Mucosa of gallbladder (tissue), 1 donor: ENCODE measurements around the gene ITPK1. TPM values are rescaled to one million over a fixed set of nuclear protein-coding genes. Genes with fewer than 3 reads are reported as not detected.

ENCODE experiments used
- DNase-seq: peaks from one replicate; pipeline ENCODE4 v3.0.0-alpha.2; 2020; ENCODE audit warnings: low spot score
- total RNA-seq: library from RNA; stranded (reverse); gene quantifications from one replicate; pipeline ENCODE4 v1.2.1, GENCODE V29; 2021
- donor health status: DM: no; HTN: no; CAD: no.

ITPK1 gene
- total RNA-seq, 1 donor from 2014 or later, result 187 TPM

DNA sequence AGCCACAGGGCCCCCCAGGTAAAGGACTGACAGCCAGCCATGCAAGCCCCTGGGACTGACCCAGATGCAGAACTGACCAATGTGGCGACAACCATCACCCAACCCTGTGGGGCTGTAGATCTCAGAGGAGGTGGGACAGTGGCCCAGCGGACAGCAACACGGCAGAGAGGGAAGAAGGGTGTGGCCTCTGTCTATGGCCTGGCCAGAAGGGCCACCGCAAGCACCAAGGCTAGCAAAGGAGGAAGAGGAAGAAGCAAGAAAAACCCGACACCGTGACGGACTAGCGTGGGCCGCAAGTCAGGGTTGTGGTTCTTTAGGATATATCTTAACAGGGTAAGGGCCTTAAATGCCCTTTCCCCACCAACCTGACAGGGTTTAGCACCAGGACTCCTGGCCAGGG, 71.2 kb downstream of the ITPK1 start:
- DNase-seq, result no peak

DNA sequence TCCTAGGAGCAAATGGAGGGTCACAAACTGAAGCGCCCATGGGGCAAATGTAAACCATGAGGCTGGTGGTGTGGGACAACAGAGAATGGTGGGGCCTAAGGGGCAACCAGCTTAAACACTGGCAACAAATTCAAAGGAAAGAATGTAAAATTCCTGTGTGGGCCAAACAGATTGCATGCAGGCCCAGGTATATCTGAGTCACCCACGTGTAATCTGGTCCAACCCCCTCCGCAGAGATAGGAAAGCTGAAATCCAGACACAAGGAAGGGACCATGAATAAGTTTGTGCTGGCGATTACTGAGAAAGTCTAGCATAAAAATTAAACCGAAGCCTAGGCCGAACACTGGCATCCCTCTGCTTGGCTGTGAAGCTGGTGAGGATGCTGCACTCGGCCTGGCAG, 71.6 kb downstream of the ITPK1 start:
- no peak for DNase-seq

DNA sequence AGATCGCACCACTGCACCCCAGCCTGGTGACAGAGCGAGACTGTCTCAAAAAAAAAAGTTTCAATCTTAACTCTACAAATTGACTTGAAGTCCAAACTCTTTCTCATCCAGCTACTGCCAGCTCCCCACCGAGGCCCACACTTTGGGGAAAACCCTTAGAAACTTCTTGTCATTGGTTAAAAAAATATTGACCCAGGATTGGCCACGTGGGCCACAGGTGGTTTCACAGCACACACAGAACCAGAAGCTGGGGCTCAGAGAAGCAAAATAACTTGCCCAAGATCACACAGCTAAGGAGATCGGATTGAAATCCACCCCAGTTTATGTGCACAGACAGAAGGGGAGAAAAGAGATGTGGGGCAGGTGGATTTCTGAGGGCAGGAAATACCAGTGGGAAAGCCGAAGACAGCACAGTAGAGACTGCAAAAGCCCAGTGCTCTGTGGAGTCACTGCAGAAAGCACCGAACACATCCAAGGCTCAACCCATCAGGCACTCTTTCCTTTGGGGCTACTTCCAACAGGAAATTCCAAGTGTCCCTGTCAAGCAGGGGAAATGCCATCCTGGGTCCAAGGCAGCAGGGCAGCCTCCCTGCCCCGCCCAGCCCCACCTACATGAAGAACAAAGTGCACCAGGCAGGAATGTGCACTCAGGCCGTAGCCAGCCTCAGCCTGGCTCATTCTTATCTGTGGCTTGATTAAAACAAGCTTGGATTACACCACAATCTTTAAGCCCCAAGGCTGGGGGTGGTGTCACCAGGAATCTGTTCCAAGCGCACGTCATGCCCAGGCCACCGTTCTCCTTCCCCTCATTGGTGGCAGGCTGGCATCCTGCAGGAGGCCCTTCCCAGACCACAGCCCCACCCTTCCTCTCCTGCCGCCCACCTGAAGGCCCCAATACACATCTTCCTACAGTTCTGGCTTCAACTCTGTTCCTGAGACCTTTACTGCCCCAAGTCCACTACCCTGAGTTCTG, 72.5 kb downstream of the ITPK1 start:
- peak; percentile 92 for DNase-seq

DNA sequence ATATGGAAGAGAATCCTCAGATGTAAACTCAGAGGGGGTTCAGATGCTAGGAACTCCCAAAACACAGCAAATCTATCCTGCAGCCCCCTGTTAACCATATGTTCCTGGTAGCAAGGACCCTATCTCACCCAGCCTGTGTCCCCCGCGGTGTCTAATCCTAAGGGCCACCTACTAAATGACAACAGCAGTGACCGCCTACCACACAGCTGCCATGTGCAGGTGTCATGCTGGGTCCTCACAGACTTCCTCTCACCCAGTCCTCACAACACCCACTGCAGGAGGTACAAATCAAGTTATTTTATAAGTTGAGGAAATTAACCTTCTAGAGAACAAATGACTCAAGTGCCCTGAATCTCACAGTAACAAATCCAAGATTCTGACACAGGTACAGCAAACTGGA, 73.9 kb downstream of the ITPK1 start:
- no peak for DNase-seq

DNA sequence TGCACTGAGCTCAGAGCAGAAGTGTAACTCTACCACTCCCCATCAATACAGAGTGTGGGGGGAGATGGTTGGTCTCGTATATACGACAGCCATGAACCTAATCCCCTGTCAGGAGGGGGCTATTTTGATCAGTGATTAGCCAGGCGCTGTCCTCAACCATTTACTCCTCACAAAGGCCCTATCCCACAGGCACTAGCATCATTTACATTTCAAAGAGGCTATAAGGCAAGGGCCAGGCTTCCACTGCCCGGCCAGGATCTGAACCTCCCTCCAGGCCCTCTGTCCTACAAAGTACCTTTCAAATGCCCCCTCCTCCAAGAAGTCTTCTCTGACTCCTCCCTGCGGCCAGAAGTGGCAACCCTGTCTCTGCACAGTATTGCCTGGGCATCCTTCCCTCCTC, 74.7 kb downstream of the ITPK1 start:
- no peak for DNase-seq

DNA sequence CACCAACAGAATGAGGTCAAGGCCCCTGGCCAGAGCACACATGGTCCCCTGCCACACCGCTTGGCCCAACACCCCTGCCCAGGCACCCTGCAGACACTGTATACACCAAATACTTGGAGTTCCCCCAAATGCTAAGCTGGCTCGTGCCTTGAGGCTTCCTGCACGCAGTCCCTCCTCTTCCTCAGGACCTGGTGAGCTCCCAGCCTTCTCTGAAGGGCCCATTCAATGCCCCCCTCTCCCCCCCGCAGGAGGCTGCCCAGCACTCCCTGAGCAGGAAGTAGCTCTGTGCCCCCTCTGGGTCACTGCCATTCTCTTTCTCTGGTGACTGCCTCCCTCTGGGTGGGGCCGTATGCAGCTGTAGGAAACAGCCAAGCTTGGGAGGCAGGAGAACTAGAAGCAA, 75.3 kb downstream of the ITPK1 start:
- no peak for DNase-seq

DNA sequence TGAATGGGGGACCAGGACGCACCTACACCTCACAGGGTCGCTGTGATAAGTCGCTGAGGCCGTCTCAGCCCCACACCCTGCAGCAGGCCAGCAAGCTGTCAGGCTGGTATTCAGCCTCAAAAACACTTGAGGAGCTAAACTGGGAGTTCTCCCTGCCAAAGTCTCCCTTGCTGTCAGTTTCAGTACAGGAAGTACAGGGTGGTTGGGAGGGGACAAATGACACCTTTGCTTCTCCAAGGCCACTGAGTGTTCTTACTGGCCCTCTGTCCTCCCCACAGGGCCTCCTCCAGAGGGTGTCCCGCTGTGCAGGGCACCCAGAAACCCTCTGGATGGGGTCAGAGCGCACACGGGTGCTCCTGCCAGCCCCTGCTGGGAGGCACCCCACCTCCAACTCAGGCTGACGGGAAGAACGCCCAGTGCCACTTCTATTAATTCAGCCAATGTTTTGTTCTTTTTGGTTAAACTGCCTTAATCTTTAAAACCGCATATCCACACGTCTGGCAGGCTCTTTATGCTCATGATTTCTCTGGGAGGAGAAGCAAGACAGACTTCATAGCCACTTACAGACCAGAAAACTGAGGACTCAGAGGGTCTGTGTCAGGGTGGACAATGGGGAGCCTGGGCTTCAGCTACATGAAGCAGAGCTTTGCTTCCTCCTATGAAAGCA, 75.9 kb downstream of the ITPK1 start:
- no peak for DNase-seq

DNA sequence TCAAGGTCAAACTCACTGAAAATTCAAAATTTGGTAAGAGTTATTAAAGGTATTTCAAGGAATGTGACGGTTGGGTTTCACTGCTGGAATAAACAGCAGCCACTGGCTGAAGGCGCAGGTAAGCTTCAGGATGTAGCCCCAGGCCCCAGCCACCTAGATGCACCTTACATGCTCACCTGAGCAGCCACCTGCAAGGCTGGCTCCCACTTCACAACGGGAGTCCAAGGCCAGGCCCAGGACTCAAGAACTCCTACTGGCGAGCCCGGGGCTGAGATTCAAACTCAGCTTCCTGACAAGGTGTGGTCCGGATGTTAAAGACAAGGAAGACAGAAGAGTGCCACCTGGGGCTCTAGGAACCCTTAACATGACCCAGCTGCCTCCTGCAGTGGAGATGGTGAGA, 78.4 kb downstream of the ITPK1 start:
- DNase-seq, result no peak

DNA sequence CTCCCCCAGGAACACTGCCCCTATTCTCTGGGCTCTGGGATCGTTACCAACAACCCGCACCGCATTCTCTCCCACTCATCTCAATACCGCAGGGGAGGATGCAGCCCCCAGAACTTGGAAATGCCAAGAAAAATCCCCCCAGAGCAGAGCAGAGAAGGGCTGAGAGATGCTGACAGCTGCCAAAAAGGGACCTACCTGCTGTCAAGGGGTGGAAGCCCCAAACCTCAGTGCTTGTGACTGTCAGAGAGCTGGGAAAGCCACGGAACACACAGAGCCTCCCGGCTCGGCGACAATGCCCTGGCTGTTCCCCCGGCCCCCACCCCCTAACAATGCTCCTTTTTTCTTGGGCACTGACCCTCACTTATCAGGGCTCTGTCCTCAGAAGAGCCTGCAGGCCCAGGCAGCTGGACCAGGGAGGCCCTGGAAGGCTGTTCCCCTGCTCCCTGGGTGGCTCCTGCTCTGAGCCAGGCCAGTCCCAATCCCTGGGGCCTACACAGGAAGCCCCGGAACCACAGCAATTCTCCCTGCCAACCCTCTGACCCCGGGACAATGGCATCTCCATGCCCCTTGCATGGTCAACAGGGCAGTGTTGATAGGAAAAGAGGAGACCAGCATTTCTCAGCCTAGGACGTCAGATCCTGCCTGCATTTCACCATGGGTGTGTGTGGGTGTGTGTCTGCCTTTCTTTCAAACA, 78.9 kb downstream of the ITPK1 start:
- no peak for DNase-seq

DNA sequence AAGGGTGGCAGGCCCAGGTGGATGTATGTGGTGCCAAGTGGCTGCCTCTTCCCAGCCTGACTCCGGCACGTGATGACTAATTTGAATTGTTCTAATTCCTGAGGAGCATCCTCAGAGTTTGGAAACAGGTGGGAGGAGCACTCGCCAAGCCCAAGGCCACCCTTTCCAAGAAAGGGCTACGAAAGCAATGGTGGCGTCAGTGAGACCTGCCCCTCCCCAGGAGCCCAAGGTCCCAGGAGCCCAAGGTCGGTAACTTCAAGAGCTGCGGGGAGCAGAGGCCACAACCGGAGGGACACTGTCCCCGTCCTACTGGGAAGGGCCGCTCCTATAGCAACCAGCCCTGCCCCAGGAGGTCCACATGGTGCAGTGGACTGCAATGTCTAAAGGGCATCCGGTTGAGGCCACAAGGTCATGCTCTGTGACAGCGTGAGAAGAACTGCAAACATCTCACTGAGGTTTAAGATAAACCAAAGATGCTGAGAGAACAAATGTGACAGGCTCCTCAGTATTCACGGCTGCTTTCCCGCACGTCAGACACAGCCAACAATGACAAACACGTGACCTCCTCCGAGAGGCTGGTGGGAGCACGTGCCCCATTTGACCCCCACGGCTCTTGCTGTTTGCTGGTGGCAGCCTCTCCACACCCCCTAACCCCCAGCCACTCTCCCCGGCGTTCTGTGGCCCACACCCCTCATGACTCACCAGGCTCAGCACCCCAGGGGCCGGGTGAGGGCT, 79.6 kb downstream of the ITPK1 start:
- DNase-seq, result peak; percentile 60

DNA sequence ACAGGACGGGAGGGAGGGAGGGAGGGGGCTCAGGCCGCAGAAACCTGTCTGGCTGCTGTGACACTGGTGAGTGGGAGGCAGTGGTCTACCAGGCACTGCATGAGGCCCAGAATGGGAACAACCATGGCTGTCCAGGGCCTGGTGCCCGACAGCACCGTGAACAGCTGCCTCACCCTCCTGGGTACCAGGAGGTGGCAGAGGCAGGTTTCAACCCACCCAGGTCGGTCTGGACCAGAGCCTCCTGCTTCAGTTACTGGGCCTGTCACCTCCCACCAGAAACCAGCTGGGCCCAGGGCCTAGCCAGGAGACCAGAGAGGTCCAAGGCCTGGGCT, 80.2 kb downstream of the ITPK1 start:
- DNase-seq, result no peak

DNA sequence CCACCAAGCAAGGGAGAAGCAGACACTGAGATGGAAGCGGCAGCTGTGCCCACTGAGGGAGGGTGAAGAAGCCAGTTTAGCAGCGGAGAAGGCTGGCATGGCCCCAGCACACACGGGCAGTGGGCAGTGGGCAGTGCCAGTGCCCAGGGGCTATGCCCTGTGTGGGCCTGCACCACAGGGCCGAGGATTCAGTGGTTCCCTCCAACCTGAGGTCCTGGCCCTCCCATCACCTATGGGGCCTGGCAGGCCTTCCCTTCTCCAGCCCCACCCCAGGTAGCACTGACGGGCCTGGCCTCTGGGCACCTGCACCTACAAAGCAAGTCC, 81.1 kb downstream of the ITPK1 start:
- DNase-seq, result no peak

DNA sequence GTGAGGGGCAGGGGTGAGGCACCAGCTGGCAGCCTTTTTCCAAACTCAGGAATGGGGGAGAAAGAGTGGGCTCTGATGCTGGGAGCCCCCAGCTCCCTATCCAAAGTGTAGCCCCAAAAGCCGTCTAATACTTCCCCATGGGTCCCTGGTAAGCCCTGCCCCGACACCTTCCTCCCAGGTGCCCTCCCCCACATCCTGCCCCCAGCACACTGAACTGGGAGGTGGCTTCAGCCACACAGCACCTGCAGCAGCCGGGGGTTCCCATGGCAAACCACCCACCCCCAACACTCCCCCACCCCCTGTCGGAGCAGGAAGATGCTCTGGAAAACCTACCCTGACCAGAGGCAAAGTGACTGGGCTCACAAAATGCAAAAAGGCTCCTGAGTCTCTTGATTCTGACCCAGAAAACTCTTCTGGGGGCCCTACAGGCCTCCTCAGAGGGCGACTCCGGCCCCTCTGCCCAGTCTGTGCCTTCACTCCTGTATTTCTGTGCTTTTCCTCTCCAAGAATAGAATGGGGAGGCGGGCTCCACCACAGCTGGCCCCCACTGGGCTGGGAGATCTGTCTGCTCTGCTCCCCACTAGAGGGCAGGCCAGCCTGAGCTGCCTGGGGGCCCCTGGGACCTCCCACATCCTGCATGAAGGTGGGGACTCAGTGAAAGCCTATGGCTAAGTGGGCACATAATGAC, 81.6 kb downstream of the ITPK1 start:
- no peak for DNase-seq

DNA sequence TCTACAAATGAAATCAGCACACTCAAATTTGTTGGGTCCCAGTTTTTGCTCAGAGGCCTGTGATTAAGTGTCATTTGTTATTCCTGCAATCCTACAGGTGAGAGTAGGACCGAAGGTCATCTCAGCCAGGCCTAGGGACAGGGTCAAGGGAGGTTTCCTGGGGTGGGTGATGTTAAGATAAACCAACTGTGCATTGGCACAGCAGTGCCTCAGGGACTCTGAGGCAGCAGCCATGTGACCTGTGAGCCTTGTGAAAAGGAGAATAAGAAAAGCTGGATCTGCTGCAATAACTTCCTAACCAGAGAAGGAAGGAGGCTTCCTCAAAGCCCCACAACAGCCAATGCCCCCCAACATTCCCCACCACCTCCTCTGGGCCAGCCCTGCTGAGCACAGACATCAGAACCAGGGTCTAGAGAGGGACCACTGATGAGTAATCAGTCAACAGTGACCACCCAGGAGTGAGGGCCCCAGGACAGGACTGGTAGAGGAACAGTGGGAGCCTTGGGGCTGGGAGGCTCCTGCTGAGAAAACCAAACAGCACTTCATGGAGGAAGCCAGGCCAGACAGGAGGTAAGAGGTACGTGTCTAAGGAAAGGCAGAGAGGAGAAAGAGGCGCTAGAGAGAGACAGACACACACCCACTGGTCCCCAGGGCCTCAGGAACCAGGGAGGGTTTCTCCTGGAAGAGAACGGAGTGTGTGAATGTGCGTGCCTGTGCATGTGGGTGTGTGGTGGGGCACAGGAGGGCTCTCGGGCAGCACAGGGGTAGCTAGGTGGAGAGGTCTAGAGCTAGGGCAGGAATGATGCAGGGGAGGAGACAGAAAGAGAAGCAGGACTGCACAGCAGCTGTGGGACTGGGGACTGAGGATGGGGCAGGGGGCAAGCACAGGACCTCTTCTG, 82.4 kb downstream of the ITPK1 start:
- DNase-seq, result no peak

DNA sequence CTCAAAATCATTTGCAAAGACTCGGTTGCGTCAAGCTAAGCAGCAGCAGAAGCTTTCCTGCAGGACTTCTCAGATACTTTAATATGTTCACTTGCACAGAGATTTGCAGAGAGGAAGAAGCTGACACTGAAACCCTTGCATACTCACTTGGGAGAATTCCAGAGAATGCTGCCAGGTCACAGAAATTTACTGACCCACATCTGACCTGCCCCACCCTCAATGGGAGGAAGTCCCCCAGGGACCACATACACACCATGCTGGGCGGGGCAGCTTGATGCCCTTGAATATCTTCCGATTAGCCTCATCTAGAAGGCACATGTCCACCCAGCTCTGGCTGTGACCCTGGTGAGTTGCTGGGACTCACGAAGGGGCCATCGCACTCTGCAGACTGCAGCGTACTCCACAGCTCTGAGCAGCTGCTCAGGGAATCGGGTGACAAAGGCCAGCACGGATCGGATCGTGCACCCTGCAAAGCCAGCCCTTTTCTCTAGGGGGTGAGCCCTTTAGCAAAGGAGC, 83.2 kb downstream of the ITPK1 start:
- DNase-seq, result no peak

DNA sequence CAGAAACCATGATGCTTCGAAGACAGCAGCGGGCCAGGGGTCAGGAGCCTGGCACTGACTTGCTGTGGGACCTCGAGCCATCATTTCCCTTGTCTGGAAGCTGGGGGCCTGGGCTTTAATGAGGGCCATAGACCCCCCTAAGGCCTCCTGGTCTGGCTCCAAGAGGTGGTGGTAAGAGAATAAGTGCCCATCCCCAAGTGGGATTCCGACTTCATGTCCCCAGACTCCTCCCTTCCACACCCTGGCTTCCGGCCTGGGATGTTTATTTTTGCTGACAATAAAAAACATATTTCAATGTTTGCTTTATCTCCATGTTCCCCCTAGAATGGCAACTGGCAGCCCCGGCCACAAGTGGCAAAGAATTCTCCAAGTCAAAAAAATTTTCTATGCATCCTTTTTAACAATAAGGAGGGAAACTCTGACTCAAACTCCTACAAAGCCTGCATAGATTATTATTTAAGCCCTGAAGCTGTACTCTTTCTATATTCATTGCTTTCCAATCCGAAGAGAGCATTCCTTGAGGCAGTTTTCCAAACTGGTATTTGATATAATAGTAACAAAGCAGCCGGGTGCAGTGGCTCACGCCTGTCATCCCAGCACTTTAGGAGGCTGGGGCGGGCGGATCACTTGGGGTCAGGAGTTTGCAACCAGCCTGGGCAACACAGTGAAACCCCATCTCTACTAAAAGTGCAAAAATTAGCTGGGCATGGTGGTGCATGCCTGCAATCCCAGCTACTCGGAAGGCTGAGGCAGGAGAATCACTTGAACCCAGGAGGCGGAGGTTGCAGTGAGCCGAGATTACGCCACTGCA, 84.0 kb downstream of the ITPK1 start:
- no peak for DNase-seq

DNA sequence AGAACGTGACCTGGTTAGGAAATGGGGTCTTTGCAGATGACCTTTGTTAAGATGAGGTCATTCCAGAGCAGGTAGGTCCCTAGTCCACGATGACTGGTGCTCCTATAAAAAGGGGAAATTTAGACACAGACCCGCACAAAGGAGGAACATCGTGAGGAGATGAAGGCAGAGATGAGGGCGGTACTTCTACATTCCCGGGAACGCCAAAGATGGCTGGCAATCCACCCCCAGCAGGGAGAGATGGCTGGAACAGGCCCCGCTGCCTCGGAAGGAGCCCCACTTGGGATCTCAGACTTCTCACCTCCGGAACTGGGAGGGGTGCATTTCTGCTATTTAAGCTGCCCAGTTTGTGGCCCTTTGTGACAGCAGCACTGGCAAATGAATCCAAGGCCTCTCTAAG, 85.0 kb downstream of the ITPK1 start:
- no peak for DNase-seq

DNA sequence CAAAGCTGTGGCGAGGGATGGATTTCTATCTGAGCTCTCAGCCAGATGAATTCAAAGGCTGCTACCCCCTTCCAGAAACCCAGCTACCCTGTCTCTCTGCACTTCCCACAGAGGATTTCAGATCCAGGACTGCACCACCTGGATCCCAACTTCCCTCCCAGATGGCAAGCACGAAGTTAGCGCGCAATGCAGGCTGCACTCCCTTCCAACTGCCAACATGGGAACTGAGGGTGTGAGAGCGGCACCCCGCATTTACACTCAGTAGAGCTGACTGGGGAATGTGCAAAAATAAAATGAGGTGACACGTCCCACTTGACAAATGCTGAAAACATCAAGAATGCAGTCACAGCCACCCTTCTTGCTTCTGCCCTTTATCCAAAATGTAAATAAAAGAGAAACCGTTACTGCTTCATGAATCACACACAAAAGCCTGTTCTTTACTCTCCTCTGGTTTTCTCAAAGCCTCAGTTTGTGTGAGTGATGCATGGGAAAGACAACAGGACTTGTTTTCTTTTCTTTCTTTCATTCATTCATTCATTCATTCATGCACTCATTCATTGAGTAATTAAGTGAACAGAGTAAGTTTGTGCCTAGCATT, 85.7 kb downstream of the ITPK1 start:
- DNase-seq, result no peak

DNA sequence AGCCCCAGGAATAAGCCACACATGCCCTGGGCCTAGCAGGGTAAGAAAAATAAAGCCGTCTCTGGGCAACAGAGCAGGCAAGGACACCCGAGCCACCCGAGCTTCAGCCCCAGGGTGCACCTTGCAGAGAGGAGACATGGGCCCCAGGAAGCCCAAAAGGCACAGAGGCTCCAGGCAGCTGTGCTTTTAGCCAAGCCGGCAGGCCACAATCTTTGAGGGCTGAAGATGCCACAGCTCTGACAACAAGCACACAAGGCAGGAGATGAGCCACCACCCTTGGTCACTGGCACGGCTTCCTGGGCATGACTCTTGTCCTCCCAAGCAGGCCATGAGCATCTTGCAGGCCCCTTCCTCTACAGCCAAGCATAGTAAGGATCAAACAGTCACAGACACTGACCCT, 86.3 kb downstream of the ITPK1 start:
- no peak for DNase-seq
